Activated naive CD4-positive, alpha-beta T cell treated with anti-CD3 and anti-CD28 coated beads for 36 hours (primary cell): ENCODE results near the gene LURAP1L. TPM values are rescaled to one million over a fixed set of nuclear protein-coding genes. Genes with fewer than 3 reads are reported as not detected.
"Not testable (repeated sequence)": the region's sequence is repeated elsewhere in the genome, so short reads cannot be mapped to it uniquely, and the experiment has no call there.

ENCODE experiments used
- CTCF ChIA-PET: fragments of 350-600 bp; sonication (Branson Sonifier 250); formaldehyde crosslinking; loops from one replicate; lab custom pipeline; 2021; ENCODE audit warnings: antibody characterized with exemption; lab: Charles Lee
- DNase-seq: peaks from one replicate; pipeline ENCODE4 v3.0.0-alpha.2; 2020
- H3K27ac Mint-ChIP-seq: one replicate; pipeline ENCODE4 v1.8.0; 2021; ENCODE audit warnings: mild to moderate bottlenecking, mixed read lengths
- H3K27me3 Mint-ChIP-seq: one replicate; pipeline ENCODE4 v1.8.0; 2021; ENCODE audit warnings: low read depth, mixed read lengths
- H3K36me3 Mint-ChIP-seq: one replicate; pipeline ENCODE4 v1.8.0; 2021; ENCODE audit warnings: low read depth, mixed read lengths
- H3K4me1 Mint-ChIP-seq: one replicate; pipeline ENCODE4 v1.8.0; 2021; ENCODE audit warnings: low read depth, mixed read lengths
- H3K4me3 Mint-ChIP-seq: one replicate; pipeline ENCODE4 v1.8.0; 2021; ENCODE audit warnings: mild to moderate bottlenecking, moderate library complexity, mixed read lengths
- H3K9me3 Mint-ChIP-seq: one replicate; pipeline ENCODE4 v1.8.0; 2021; ENCODE audit warnings: mixed read lengths
- intact Hi-C: fragments of 100-400 bp; cut with micrococcal nuclease; formaldehyde crosslinking; loops from one replicate; pipeline ENCODE4 v1.15.1; 2023
- total RNA-seq, 2 experiments: library from RNA; stranded (reverse); gene quantifications; one replicate each; pipeline ENCODE4 v1.2.3, GENCODE V29; 2021

Gene LURAP1L
- total RNA-seq, 2 experiments from 2014 or later, result not detected

- peaks cover 8% of the 10 kb centered on the region for H3K9me3 Mint-ChIP-seq
- intact Hi-C loops, result no loop called here
- no peaks in the 10 kb centered on the region for H3K27me3 Mint-ChIP-seq
- H3K36me3 Mint-ChIP-seq, result no peaks in the 10 kb centered on the region
- no peak for DNase-seq
- CTCF ChIA-PET, result no interaction called here
- H3K27ac Mint-ChIP-seq, result no peak overlapping the region
- H3K4me1 Mint-ChIP-seq, result no peaks in the 10 kb centered on the region
- H3K4me3 Mint-ChIP-seq, result no peak overlapping the region
Observed at GRCh38 chr9:12855066-12855465, 80.2 kb downstream of the LURAP1L start.

DNA sequence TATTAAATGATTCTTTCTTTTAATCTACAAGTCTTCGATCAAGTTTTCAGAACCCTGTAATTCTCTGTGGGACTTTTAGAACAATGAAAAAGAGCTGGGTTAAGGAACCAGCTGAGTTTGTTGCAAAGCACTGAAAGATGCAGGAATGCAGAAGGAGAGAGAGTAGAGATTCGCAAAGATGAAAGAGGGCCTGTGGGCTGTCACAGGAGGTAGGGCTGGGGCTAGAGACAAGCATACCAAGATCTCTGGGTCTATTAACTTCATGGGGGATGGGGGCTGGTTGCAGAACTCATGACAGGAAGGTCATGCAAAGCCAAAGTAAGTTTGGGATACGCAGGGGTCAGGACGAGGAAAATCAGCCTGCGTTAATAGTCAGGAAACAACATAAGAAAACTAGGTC lies 81.8 kb downstream of the LURAP1L start:
- Mint-ChIP-seq H3K27me3 (no peaks in the 10 kb centered on the region), H3K4me1 (no peaks in the 10 kb centered on the region), H3K36me3 (no peaks in the 10 kb centered on the region), H3K9me3 (peaks cover 8% of the 10 kb centered on the region), H3K27ac (no peak overlapping the region), H3K4me3 (no peak overlapping the region)
- DNase-seq, result no peak
- intact Hi-C loops, result no loop called here
- CTCF ChIA-PET, result interaction anchor here (0.7 kb wide), 1 partner anchor 554 kb away, joined by 5 read pairs; no protein-coding TSS in a partner anchor

- peaks cover 6% of the 10 kb centered on the region for H3K9me3 Mint-ChIP-seq
- H3K4me3 Mint-ChIP-seq, result no peak overlapping the region
- H3K27me3 Mint-ChIP-seq, result no peaks in the 10 kb centered on the region
- no peak for DNase-seq
- intact Hi-C loops, result no loop called here
- H3K27ac Mint-ChIP-seq, result no peak overlapping the region
- CTCF ChIA-PET, result no interaction called here
- H3K36me3 Mint-ChIP-seq, result no peaks in the 10 kb centered on the region
- no peaks in the 10 kb centered on the region for H3K4me1 Mint-ChIP-seq
Observed at GRCh38 chr9:12859704-12860251, 85.0 kb downstream of the LURAP1L start.

DNA sequence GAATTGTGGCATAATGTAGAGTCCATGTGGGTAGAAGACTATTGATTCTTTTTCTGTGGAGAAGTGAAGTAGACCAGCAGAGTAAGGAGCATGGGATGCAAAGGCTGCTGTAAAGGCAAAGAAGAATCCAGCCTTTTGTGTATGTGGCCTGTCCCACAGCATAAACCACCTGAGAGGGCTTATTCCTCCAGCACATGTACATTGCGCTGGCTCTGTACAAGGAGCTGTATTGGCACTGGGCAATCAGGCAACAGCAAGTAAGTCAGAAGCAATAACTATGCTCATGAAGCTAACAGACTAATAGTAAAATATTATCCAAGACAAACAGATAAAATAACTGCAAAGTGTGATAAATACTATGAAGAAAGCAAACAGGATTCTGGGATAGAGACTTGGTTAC lies 86.2 kb downstream of the LURAP1L start:
- CTCF ChIA-PET, result no interaction called here
- H3K4me1 Mint-ChIP-seq, result no peaks in the 10 kb centered on the region
- no peaks in the 10 kb centered on the region for H3K27me3 Mint-ChIP-seq
- H3K27ac Mint-ChIP-seq, result no peak overlapping the region
- no peak overlapping the region for H3K4me3 Mint-ChIP-seq
- no peaks in the 10 kb centered on the region for H3K36me3 Mint-ChIP-seq
- H3K9me3 Mint-ChIP-seq, result peaks cover 12% of the 10 kb centered on the region
- intact Hi-C loops, result no loop called here
- no peak for DNase-seq

DNA sequence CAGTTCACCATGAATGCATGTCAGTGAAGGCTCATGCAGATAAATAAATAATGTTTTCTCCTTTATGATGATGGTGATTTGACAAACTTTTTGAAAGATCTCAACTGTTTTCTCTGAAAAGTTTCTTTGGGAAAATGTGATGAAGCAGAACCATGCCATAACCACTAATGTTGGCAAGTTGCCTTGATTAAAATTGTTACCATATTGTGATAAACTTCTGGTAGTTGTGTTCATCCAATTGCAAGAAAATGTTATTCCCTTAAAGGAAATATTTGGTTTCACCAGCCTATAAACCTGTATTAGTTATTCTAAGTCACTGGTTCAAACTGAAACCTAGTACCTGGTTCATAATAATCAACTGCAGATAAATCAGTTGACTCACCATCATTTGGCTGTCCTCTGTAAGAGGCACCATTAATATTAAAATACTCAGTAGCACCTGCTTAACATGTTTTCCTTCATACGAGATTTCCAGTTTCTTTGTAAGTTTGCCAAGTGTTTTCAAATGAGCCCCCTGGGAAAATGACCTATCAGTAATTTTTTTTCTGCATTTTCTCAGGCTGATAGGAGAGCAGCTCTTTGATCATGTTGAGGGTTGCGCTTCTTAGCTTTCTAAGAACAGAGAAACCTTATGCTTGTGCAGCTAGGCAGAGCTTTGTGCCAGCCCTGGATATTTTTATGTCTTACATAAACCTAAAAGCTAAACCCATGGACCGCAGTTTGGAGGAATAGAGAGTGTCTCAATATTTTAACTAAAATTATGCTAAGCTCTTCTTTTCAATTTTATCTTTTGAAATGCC lies 88.0 kb downstream of the LURAP1L start:
- Mint-ChIP-seq H3K4me1 (no peaks in the 10 kb centered on the region), H3K36me3 (no peaks in the 10 kb centered on the region), H3K27me3 (no peaks in the 10 kb centered on the region), H3K9me3 (peaks cover 21% of the 10 kb centered on the region), H3K4me3 (no peak overlapping the region), H3K27ac (no peak overlapping the region)
- no peak for DNase-seq
- CTCF ChIA-PET, result interaction anchor here (0.6 kb wide), 1 partner anchor 162 kb away, joined by 4 read pairs; no protein-coding TSS in a partner anchor
- intact Hi-C loops, result no loop called here

GRCh38 chr9:12863618-12864017 lies 88.8 kb downstream of the LURAP1L start:
- Mint-ChIP-seq H3K36me3 (no peaks in the 10 kb centered on the region), H3K27me3 (no peaks in the 10 kb centered on the region), H3K27ac (no peak overlapping the region), H3K9me3 (peaks cover 24% of the 10 kb centered on the region), H3K4me3 (no peak overlapping the region), H3K4me1 (no peaks in the 10 kb centered on the region)
- no peak for DNase-seq
- intact Hi-C loops, result no loop called here
- CTCF ChIA-PET, result no interaction called here

- H3K9me3 Mint-ChIP-seq, result peaks cover 30% of the 10 kb centered on the region
Observed at GRCh38 chr9:12865380-12865779, 90.6 kb downstream of the LURAP1L start.

More at GRCh38 chr9:12865380-12865779, 90.6 kb downstream of the LURAP1L start:
- DNase-seq, H3K4me1 Mint-ChIP-seq, H3K36me3 Mint-ChIP-seq, H3K27me3 Mint-ChIP-seq, H3K27ac Mint-ChIP-seq, CTCF ChIA-PET, intact Hi-C loops, H3K4me3 Mint-ChIP-seq: not testable (repeated sequence)

Other genes with a start within 250 kb of the LURAP1L start
- gene TYRP1, start 81.6 kb upstream of the LURAP1L start, total RNA-seq, result not detected